ENCODE results near the gene SKIDA1.

- TF ChIP-seq CTCF (conservative IDR thresholded peaks at IDR 0.05; ENCODE audit: low read depth, low read length) (no peak), POLR2A (IDR thresholded peaks at IDR 0.05; ENCODE audit: low read depth, low read length) (no peak), CHD1 (IDR thresholded peaks at IDR 0.05; ENCODE audit: low read depth, low read length) (no peak), RFX5 (IDR thresholded peaks at IDR 0.05; ENCODE audit: low read depth, low read length) (no peak), CEBPB (IDR thresholded peaks at IDR 0.05; ENCODE audit: low read depth, low read length) (no peak), MAZ (IDR thresholded peaks at IDR 0.05; ENCODE audit: borderline replicate concordance, low read depth, low read length) (no peak), RAD21 (IDR thresholded peaks at IDR 0.05; ENCODE audit: low read length) (no peak), USF2 (IDR thresholded peaks at IDR 0.05; ENCODE audit: low read depth, low read length) (no peak), SMC3 (IDR thresholded peaks at IDR 0.05; ENCODE audit: low read depth, low read length) (no peak), MXI1 (IDR thresholded peaks at IDR 0.05; ENCODE audit: borderline replicate concordance, low read depth, low read length) (no peak), ELK1 (IDR thresholded peaks at IDR 0.05; ENCODE audit: borderline replicate concordance, low read depth, low read length) (no peak), FOS (IDR thresholded peaks at IDR 0.05; ENCODE audit: low read depth, low read length) (no peak)
Measured at GRCh38 chr10:21500578-21500910, 24.9 kb downstream of the SKIDA1 start.
